Testis (tissue), 2 donors: Measurements from ENCODE around the gene FMO1.

Experiments
- CTCF ChIP-seq, 3 experiments: fragments of 450-650 bp in 2 of 3; fragments of 200-600 bp in 1 of 3; sonication (generic) in 1 of 3; IDR thresholded peaks; one replicate each; pipeline ENCODE4 v1.5.1; 2016 to 2019; ENCODE audit warnings: antibody characterized with exemption in 3 of 3, mild to moderate bottlenecking in 2 of 3, moderate library complexity in 1 of 3
- POLR2A ChIP-seq: fragments of 450-650 bp; IDR thresholded peaks from one replicate; pipeline ENCODE4 v1.6.1; 2017; ENCODE audit warnings: antibody characterized with exemption, mild to moderate bottlenecking, moderate library complexity

- no peak for TF ChIP-seq POLR2A
- no peak for TF ChIP-seq CTCF (IDR thresholded peaks at IDR 0.05)
Observed at GRCh38 chr1:171290621-171291020, 42.3 kb downstream of the FMO1 start.
